K562 (cell line): ENCODE measurements around the gene DHCR7. TPM values are rescaled to one million over a fixed set of nuclear protein-coding genes. Genes with fewer than 3 reads are reported as not detected.

Experiments
- ARID3B ChIP-seq: fragments of 250-450 bp; sonication (Bioruptor Pico); IDR thresholded peaks from 2 replicates; pipeline ENCODE4 v1.4.0; 2020; ENCODE audit warnings: borderline replicate concordance
- DNMT1 ChIP-seq: fragments of 450-650 bp; IDR thresholded peaks from 2 replicates; pipeline ENCODE4 v1.6.1; 2016; ENCODE audit warnings: antibody characterized with exemption, mild to moderate bottlenecking
- MAZ ChIP-seq, 2 experiments: fragments of 450-650 bp in 1 of 2; sonication (generic) in 1 of 2; formaldehyde crosslinking; IDR thresholded peaks in 1 of 2; conservative IDR thresholded peaks in 1 of 2; 2 replicates each; pipeline versions ENCODE4 v1.4.0 to v1.5.0; 2020; ENCODE audit warnings: mild to moderate bottlenecking in 1 of 2, missing genetic modification reagents in 1 of 2
- PHB ChIP-seq: fragments of 250-450 bp; sonication (Bioruptor Pico); IDR thresholded peaks from 2 replicates; pipeline ENCODE4 v1.5.0; 2021
- POLR2AphosphoS5 ChIP-seq: IDR thresholded peaks from 2 replicates; pipeline ENCODE4 v1.6.1; 2011; ENCODE audit warnings: mild to moderate bottlenecking, low read depth, low read length, moderate library complexity; ENCODE audit not compliant: control insufficient read depth, insufficient read depth
- SRSF1 ChIP-seq: fragments of 200-400 bp; formaldehyde crosslinking; IDR thresholded peaks from 2 replicates; pipeline ENCODE4 v1.6.1; 2017; ENCODE audit warnings: mild to moderate bottlenecking, low read depth, low read length, moderate library complexity
- TCF7 ChIP-seq: sonication (generic); IDR thresholded peaks from 2 replicates; pipeline ENCODE4 v1.6.1; 2016; ENCODE audit warnings: antibody characterized with exemption, borderline replicate concordance
- TCFL5 ChIP-seq: fragments of 250-450 bp; sonication (Bioruptor Pico); conservative IDR thresholded peaks from 2 replicates; pipeline ENCODE4 v1.6.1; 2021; ENCODE audit warnings: mild to moderate bottlenecking, moderate library complexity, matching md5 sums
- TRIM28 ChIP-seq: fragments of 450-650 bp; IDR thresholded peaks from 2 replicates; pipeline ENCODE4 v1.6.1; 2017
- ZBTB8A ChIP-seq: fragments of 450-650 bp; IDR thresholded peaks from 2 replicates; pipeline ENCODE4 v1.6.1; 2018; ENCODE audit warnings: mild to moderate bottlenecking, moderate library complexity; ENCODE audit not compliant: partially characterized antibody
- ZNF318 ChIP-seq, 2 experiments: fragments of 450-650 bp; IDR thresholded peaks; 2 replicates each; pipeline ENCODE4 v1.6.1; 2016; ENCODE audit warnings: mild to moderate bottlenecking in 2 of 2, borderline replicate concordance in 1 of 2, low read depth in 1 of 2, moderate library complexity in 1 of 2
- polyA plus RNA-seq, 8 experiments: library from polyadenylated mRNA; depleted of rRNA in 4 of 8; stranded (reverse) in 5 of 8; unstranded in 3 of 8; fragments of >200 nt; fragmentation: Nextera tagmentation in 2 of 8; fragmentation: Illumina TruSeq in 1 of 8; extraction: Ambion mirVana in 2 of 8; extraction: Trizol in 1 of 8; gene quantifications; 2 replicates each; pipeline versions ENCODE4 v1.2.1 to v1.2.3, GENCODE V29; 2011 to 2014; ENCODE audit warnings: inconsistent platforms in 1 of 8, missing spikeins in 1 of 8
- total RNA-seq, 7 experiments: library from RNA; depleted of rRNA in 6 of 7; stranded (reverse); fragments of >200 nt in 6 of 7; fragmentation: Illumina TruSeq in 2 of 7; extraction: Trizol in 2 of 7; gene quantifications; 2 replicates each; pipeline versions ENCODE4 v1.2.1 to v1.2.3, GENCODE V29; 2011 to 2021; ENCODE audit warnings: low replicate concordance in 1 of 7
- TF ChIP-seq, protein P1 (sequence below): fragments of 250-450 bp; sonication (Bioruptor Pico); IDR thresholded peaks from 2 replicates; pipeline ENCODE4 v1.5.0; 2021
- TF ChIP-seq, protein P2 (sequence below): sonication (generic); formaldehyde crosslinking; IDR thresholded peaks from 2 replicates; pipeline ENCODE4 v1.8.1; 2023; ENCODE audit warnings: mild to moderate bottlenecking, missing genetic modification reagents
- TF ChIP-seq, protein P3 (sequence below): sonication (generic); formaldehyde crosslinking; IDR thresholded peaks from 2 replicates; pipeline ENCODE4 v1.8.0; 2023; ENCODE audit warnings: mild to moderate bottlenecking, missing genetic modification reagents

DHCR7 gene
- total and polyA plus RNA-seq, 9 of the 15 experiments (the other 6 are each of a cell fraction or from before 2014, with no cell fraction given), result 8.4 to 192 (median 82.4) TPM

GRCh38 chr11:71447791-71448256, 369 bp downstream of the DHCR7 start (continued):
- TF ChIP-seq ZNF318 (IDR thresholded peaks at IDR 0.05; ENCODE audit: borderline replicate concordance in 1 of 2, low read depth in 1 of 2), result no peak
- TF ChIP-seq, protein P1, sequence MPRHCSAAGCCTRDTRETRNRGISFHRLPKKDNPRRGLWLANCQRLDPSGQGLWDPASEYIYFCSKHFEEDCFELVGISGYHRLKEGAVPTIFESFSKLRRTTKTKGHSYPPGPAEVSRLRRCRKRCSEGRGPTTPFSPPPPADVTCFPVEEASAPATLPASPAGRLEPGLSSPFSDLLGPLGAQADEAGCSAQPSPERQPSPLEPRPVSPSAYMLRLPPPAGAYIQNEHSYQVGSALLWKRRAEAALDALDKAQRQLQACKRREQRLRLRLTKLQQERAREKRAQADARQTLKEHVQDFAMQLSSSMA (CRISPR knock-in tag), result no peak
- no peak for TF ChIP-seq TRIM28
- no peak for TF ChIP-seq TCFL5 (CRISPR knock-in tag)
- TF ChIP-seq POLR2AphosphoS5, result no peak
- TF ChIP-seq DNMT1, result no peak
- TF ChIP-seq, protein P2, sequence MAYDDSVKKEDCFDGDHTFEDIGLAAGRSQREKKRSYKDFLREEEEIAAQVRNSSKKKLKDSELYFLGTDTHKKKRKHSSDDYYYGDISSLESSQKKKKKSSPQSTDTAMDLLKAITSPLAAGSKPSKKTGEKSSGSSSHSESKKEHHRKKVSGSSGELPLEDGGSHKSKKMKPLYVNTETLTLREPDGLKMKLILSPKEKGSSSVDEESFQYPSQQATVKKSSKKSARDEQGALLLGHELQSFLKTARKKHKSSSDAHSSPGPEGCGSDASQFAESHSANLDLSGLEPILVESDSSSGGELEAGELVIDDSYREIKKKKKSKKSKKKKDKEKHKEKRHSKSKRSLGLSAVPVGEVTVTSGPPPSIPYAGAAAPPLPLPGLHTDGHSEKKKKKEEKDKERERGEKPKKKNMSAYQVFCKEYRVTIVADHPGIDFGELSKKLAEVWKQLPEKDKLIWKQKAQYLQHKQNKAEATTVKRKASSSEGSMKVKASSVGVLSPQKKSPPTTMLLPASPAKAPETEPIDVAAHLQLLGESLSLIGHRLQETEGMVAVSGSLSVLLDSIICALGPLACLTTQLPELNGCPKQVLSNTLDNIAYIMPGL (CRISPR knock-in tag), result 0 out of 2 replicates have a peak, but pooled peaks have one; percentile 9
- TF ChIP-seq TCF7, result no peak
- TF ChIP-seq, protein P3, sequence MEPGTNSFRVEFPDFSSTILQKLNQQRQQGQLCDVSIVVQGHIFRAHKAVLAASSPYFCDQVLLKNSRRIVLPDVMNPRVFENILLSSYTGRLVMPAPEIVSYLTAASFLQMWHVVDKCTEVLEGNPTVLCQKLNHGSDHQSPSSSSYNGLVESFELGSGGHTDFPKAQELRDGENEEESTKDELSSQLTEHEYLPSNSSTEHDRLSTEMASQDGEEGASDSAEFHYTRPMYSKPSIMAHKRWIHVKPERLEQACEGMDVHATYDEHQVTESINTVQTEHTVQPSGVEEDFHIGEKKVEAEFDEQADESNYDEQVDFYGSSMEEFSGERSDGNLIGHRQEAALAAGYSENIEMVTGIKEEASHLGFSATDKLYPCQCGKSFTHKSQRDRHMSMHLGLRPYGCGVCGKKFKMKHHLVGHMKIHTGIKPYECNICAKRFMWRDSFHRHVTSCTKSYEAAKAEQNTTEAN (CRISPR knock-in tag), result 0 out of 2 replicates have a peak, but pooled peaks have one; percentile 12
- TF ChIP-seq MAZ (CRISPR knock-in tag; conservative IDR thresholded peaks at IDR 0.05 in 1 of 2, IDR thresholded peaks at IDR 0.05 in 1 of 2), result no peak
- no peak for TF ChIP-seq ZBTB8A
- no peak for TF ChIP-seq SRSF1
- no peak for TF ChIP-seq ARID3B (CRISPR knock-in tag)
- no peak for TF ChIP-seq PHB
